ENCODE measurements around the gene RMND1. TPM values are rescaled to one million over a fixed set of nuclear protein-coding genes. Genes with fewer than 3 reads are reported as not detected.

The RMND1 gene
- total RNA-seq, 1 experiment from 2014 or later: 23.3 TPM

GRCh38 chr6:151376440-151376839, 75.5 kb downstream of the RMND1 start (continued):
- no peak for TF ChIP-seq ZNF532 (CRISPR knock-in tag; IDR thresholded peaks at IDR 0.05; ENCODE audit: borderline replicate concordance)
- TF ChIP-seq CDX4 (CRISPR knock-in tag; IDR thresholded peaks at IDR 0.05; ENCODE audit: borderline replicate concordance): no peak
- TF ChIP-seq IRF2 (CRISPR knock-in tag; IDR thresholded peaks at IDR 0.05; ENCODE audit: borderline replicate concordance, low read depth): no peak
- TF ChIP-seq NFE2L1 (CRISPR knock-in tag; IDR thresholded peaks at IDR 0.05): no peak
- no peak for TF ChIP-seq TCF7 (CRISPR knock-in tag; IDR thresholded peaks at IDR 0.05; ENCODE audit: low read depth)
- TF ChIP-seq E2F4 (CRISPR knock-in tag; IDR thresholded peaks at IDR 0.05; ENCODE audit: borderline replicate concordance, low read depth): no peak
- TF ChIP-seq CTCF (IDR thresholded peaks at IDR 0.05): no peak

GRCh38 chr6:151375833-151376232, 76.1 kb downstream of the RMND1 start:
- Mint-ChIP-seq H3K36me3 (0 out of 2 replicates have a peak, but pooled peaks cover 4% of the 10 kb centered on the region), H3K4me3 (no peak overlapping the region), H3K27me3 (ENCODE audit: low read depth) (no peaks in the 10 kb centered on the region), H3K4me1 (peaks cover 71% of the 10 kb centered on the region), H3K9me3 (peaks cover 2% of the 10 kb centered on the region; the same call in 1 of the 2 replicates), H3K27ac (peak overlapping the region; percentile 86)
- ChIA-PET POLR2A (no interaction called here), CTCF (no interaction called here)
- no peak for TF ChIP-seq ZNF263 (CRISPR knock-in tag; IDR thresholded peaks at IDR 0.05; ENCODE audit: low read depth)
- ATAC-seq: no peak
- no peak for DNase-seq (ENCODE audit: low spot score)

GRCh38 chr6:151374036-151374683, 77.8 kb downstream of the RMND1 start:
- Mint-ChIP-seq H3K36me3 (peaks cover 4% of the 10 kb centered on the region), H3K27me3 (ENCODE audit: low read depth) (no peaks in the 10 kb centered on the region), H3K4me1 (peaks cover 58% of the 10 kb centered on the region), H3K4me3 (peak overlapping the region; percentile 58), H3K9me3 (peaks cover 2% of the 10 kb centered on the region; the same call in 1 of the 2 replicates), H3K27ac (peak overlapping the region; percentile 90)
- no peak for DNase-seq (ENCODE audit: low spot score)
- peak; percentile 78 for ATAC-seq
- CTCF ChIA-PET: interaction anchor here (0.7 to 2.0 kb wide), 4 partner anchors 40 to 482 kb away, joined by 3 to 9 read pairs (median 4); no protein-coding TSS in a partner anchor
- POLR2A ChIA-PET: interaction anchor here (1.1 kb wide), 1 partner anchor 15 kb away, joined by 6 read pairs; no protein-coding TSS in a partner anchor
- peak; percentile 81; the same call in 1 of the 2 replicates for TF ChIP-seq TEAD1 (CRISPR knock-in tag; IDR thresholded peaks at IDR 0.05)
- TF ChIP-seq TCF7 (CRISPR knock-in tag; IDR thresholded peaks at IDR 0.05; ENCODE audit: low read depth): no peak
- TF ChIP-seq ERG (CRISPR knock-in tag; IDR thresholded peaks at IDR 0.05): no peak
- no peak for TF ChIP-seq GTF2I (CRISPR knock-in tag; conservative IDR thresholded peaks at IDR 0.05)
- TF ChIP-seq CTCF (IDR thresholded peaks at IDR 0.05): no peak
- TF ChIP-seq NR3C1 (CRISPR knock-in tag; conservative IDR thresholded peaks at IDR 0.05; ENCODE audit: low read depth): no peak
- no peak for TF ChIP-seq AR (CRISPR knock-in tag; IDR thresholded peaks at IDR 0.05)

Data from WTC11 (cell line).